ENCODE measurements around the gene HAGHL.

HAGHL gene

GRCh38 chr16:719815-720446 lies 7.0 kb upstream of the HAGHL start:
- TF ChIP-seq GATA3 (IDR thresholded peaks at IDR 0.05; ENCODE audit: low read depth, low read length) (no peak), GATA2 (IDR thresholded peaks at IDR 0.05; ENCODE audit: low read depth, low read length) (no peak)

GRCh38 chr16:720447-720989 lies 6.4 kb upstream of the HAGHL start:
- no peak for TF ChIP-seq GATA2 (IDR thresholded peaks at IDR 0.05; ENCODE audit: low read depth, low read length)

- TF ChIP-seq GATA3 (IDR thresholded peaks at IDR 0.05; ENCODE audit: low read depth, low read length) (no peak), GATA2 (IDR thresholded peaks at IDR 0.05; ENCODE audit: low read depth, low read length) (no peak)
These were observed 5.7 kb upstream of the HAGHL start, which contains the start of gene ANTKMT for GRCh38 chr16:720990-721764. Gene ANTKMT, plus strand, starts transcription at chr16:721146. Its CDS starts 129 bp downstream, at chr16:721275.

- TF ChIP-seq GATA3 (IDR thresholded peaks at IDR 0.05; ENCODE audit: low read depth, low read length) (no peak), GATA2 (IDR thresholded peaks at IDR 0.05; ENCODE audit: low read depth, low read length) (peak; percentile 69)
These were observed 5.0 kb upstream of the HAGHL start for GRCh38 chr16:721765-722540.

GRCh38 chr16:722835-723633 lies 3.9 kb upstream of the HAGHL start:
- no peak for TF ChIP-seq GATA2 (IDR thresholded peaks at IDR 0.05; ENCODE audit: low read depth, low read length)
- TF ChIP-seq GATA3 (IDR thresholded peaks at IDR 0.05; ENCODE audit: low read depth, low read length), result no peak

GRCh38 chr16:723695-724094 lies 3.2 kb upstream of the HAGHL start:
- TF ChIP-seq GATA3 (IDR thresholded peaks at IDR 0.05; ENCODE audit: low read depth, low read length) (no peak), GATA2 (IDR thresholded peaks at IDR 0.05; ENCODE audit: low read depth, low read length) (no peak)

- TF ChIP-seq GATA3 (IDR thresholded peaks at IDR 0.05; ENCODE audit: low read depth, low read length) (no peak), GATA2 (IDR thresholded peaks at IDR 0.05; ENCODE audit: low read depth, low read length) (no peak)
These were observed 2.5 kb upstream of the HAGHL start for GRCh38 chr16:724188-725040.

- TF ChIP-seq GATA3 (IDR thresholded peaks at IDR 0.05; ENCODE audit: low read depth, low read length), result no peak
- TF ChIP-seq GATA2 (IDR thresholded peaks at IDR 0.05; ENCODE audit: low read depth, low read length), result no peak
These were observed 1.9 kb upstream of the HAGHL start for GRCh38 chr16:725041-725376.

- TF ChIP-seq GATA3 (IDR thresholded peaks at IDR 0.05; ENCODE audit: low read depth, low read length) (no peak), GATA2 (IDR thresholded peaks at IDR 0.05; ENCODE audit: low read depth, low read length) (no peak)
These were observed 1.3 kb upstream of the HAGHL start for GRCh38 chr16:725463-726187.

GRCh38 chr16:726188-726437 lies 793 bp upstream of the HAGHL start:
- no peak for TF ChIP-seq GATA3 (IDR thresholded peaks at IDR 0.05; ENCODE audit: low read depth, low read length)
- TF ChIP-seq GATA2 (IDR thresholded peaks at IDR 0.05; ENCODE audit: low read depth, low read length), result no peak

- TF ChIP-seq GATA3 (IDR thresholded peaks at IDR 0.05; ENCODE audit: low read depth, low read length) (no peak), GATA2 (IDR thresholded peaks at IDR 0.05; ENCODE audit: low read depth, low read length) (no peak)
These were observed 528 bp downstream of the HAGHL start for GRCh38 chr16:727291-727977.
